ENCODE data around the gene PPP1R9B.

PPP1R9B gene

GRCh38 chr17:50153650-50154575 lies 3.4 kb upstream of the PPP1R9B start:
- no peak overlapping the region for H3K27ac ChIP-seq
- no peak for TF ChIP-seq ZFX (IDR thresholded peaks at IDR 0.05)
- TF ChIP-seq, protein P1, sequence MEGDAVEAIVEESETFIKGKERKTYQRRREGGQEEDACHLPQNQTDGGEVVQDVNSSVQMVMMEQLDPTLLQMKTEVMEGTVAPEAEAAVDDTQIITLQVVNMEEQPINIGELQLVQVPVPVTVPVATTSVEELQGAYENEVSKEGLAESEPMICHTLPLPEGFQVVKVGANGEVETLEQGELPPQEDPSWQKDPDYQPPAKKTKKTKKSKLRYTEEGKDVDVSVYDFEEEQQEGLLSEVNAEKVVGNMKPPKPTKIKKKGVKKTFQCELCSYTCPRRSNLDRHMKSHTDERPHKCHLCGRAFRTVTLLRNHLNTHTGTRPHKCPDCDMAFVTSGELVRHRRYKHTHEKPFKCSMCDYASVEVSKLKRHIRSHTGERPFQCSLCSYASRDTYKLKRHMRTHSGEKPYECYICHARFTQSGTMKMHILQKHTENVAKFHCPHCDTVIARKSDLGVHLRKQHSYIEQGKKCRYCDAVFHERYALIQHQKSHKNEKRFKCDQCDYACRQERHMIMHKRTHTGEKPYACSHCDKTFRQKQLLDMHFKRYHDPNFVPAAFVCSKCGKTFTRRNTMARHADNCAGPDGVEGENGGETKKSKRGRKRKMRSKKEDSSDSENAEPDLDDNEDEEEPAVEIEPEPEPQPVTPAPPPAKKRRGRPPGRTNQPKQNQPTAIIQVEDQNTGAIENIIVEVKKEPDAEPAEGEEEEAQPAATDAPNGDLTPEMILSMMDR (conservative IDR thresholded peaks at IDR 0.05): no peak

GRCh38 chr17:50152736-50153135 lies 2.3 kb upstream of the PPP1R9B start:
- TF ChIP-seq, protein P1 (conservative IDR thresholded peaks at IDR 0.05): no peak
- TF ChIP-seq ZFX (IDR thresholded peaks at IDR 0.05): no peak
- peak overlapping the region; percentile 81 for H3K27ac ChIP-seq

- TF ChIP-seq, protein P1 (conservative IDR thresholded peaks at IDR 0.05): no peak
- peak overlapping the region; percentile 81 for H3K27ac ChIP-seq
Measured at GRCh38 chr17:50151937-50152547, 1.6 kb upstream of the PPP1R9B start.

GRCh38 chr17:50151041-50151936 lies 812 bp upstream of the PPP1R9B start:
- H3K27ac ChIP-seq: peak overlapping the region; percentile 81
- TF ChIP-seq ZFX (IDR thresholded peaks at IDR 0.05): no peak
- TF ChIP-seq, protein P1 (conservative IDR thresholded peaks at IDR 0.05): peak; percentile 68

GRCh38 chr17:50149417-50150353 lies 792 bp downstream of the PPP1R9B start:
- peak; percentile 95 for TF ChIP-seq ZFX (IDR thresholded peaks at IDR 0.05)
- TF ChIP-seq, protein P1 (conservative IDR thresholded peaks at IDR 0.05): no peak
- peak overlapping the region; percentile 81 for H3K27ac ChIP-seq

- TF ChIP-seq ZFX (IDR thresholded peaks at IDR 0.05): no peak
- TF ChIP-seq, protein P1 (conservative IDR thresholded peaks at IDR 0.05): no peak
- H3K27ac ChIP-seq: peak overlapping the region; percentile 81
Measured at GRCh38 chr17:50149091-50149416, 1.4 kb downstream of the PPP1R9B start.

Data from C4-2B (cell line).